Loucy (cell line): ENCODE data around the gene RCL1.
"Not testable (repeated sequence)": the region's sequence is repeated elsewhere in the genome, so short reads cannot be mapped to it uniquely, and the experiment has no call there.

Experiments used
- EZH2phosphoT487 ChIP-seq: fragments of 200-600 bp; IDR thresholded peaks from 2 replicates; pipeline ENCODE4 v1.6.1; 2018; ENCODE audit warnings: antibody characterized with exemption, mild to moderate bottlenecking, moderate library complexity, borderline replicate concordance
- TF ChIP-seq, protein P1 (sequence below): fragments of 200-600 bp; sonication (generic); conservative IDR thresholded peaks from 2 replicates; pipeline ENCODE4 v1.5.1; 2014; ENCODE audit warnings: mild to moderate bottlenecking, antibody characterized with exemption, low read length

- TF ChIP-seq, protein P1, sequence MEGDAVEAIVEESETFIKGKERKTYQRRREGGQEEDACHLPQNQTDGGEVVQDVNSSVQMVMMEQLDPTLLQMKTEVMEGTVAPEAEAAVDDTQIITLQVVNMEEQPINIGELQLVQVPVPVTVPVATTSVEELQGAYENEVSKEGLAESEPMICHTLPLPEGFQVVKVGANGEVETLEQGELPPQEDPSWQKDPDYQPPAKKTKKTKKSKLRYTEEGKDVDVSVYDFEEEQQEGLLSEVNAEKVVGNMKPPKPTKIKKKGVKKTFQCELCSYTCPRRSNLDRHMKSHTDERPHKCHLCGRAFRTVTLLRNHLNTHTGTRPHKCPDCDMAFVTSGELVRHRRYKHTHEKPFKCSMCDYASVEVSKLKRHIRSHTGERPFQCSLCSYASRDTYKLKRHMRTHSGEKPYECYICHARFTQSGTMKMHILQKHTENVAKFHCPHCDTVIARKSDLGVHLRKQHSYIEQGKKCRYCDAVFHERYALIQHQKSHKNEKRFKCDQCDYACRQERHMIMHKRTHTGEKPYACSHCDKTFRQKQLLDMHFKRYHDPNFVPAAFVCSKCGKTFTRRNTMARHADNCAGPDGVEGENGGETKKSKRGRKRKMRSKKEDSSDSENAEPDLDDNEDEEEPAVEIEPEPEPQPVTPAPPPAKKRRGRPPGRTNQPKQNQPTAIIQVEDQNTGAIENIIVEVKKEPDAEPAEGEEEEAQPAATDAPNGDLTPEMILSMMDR = not testable (repeated sequence)
- TF ChIP-seq EZH2phosphoT487 = not testable (repeated sequence)
Observed at GRCh38 chr9:4795108-4795507, 2.4 kb downstream of the RCL1 start.
